Activated naive CD8-positive, alpha-beta T cell treated with anti-CD3 and anti-CD28 coated beads, Interleukin-2, amount 50 U/mL, for 16 hours (primary cell): ENCODE data around the gene IL17F.
A peak's percentile ranks its signal among the peaks of the same experiment; 100 is the strongest.
"Not testable (repeated sequence)": the region's sequence is repeated elsewhere in the genome, so short reads cannot be mapped to it uniquely, and the experiment has no call there.

Source experiments
- DNase-seq: peaks from one replicate; pipeline ENCODE4 v3.0.0-alpha.2; 2020; ENCODE audit warnings: low read depth, low spot score

IL17F gene

GRCh38 chr6:52245425-52245824, 1.1 kb upstream of the IL17F start:
- DNase-seq, result no peak

- DNase-seq, result no peak
Observed at GRCh38 chr6:52243282-52243893, 912 bp downstream of the IL17F start.

DNA sequence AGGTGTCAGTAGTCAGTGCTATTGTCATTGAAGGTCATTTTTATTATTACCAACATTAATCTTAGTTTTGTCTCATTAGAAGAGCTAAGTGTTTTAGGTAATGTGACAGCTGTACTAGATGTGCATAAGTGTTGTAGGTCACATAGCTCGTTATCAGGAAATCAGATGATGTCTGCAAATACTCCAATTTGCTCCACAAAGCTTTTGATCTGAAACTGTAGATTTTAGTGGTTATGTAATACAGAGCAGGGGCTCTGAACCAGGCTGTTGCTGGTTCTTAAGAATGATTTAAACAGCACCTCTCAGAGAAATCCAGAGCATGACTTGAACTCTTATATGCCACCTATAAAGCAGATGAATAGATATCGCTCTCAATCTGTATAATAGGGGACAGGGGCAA, 2.5 kb downstream of the IL17F start:
- DNase-seq, result no peak

GRCh38 chr6:52233975-52234823, 10.1 kb downstream of the IL17F start:
- DNase-seq, result no peak

DNA sequence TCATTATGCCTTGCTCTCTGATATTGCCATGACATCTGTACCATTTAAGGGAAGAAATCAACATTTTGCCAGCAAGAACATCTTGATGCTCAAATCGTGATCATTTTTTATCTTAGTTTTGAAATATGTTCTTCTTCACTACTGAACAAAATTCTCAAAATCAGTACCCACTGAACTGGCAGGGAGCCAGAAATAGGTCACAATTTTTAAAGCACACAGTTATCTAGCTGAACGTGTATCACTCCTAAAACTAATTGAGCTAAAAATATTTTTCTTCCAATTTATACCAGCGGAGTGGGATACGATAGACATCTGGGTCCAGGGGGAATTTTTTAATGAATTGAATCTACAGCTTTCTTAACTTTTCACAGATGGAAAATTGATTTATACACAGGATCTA, 11.3 kb downstream of the IL17F start:
- no peak for DNase-seq

GRCh38 chr6:52231406-52232127, 12.7 kb downstream of the IL17F start:
- no peak for DNase-seq

- no peak for DNase-seq
Observed at GRCh38 chr6:52230685-52231084, 13.6 kb downstream of the IL17F start.

DNA sequence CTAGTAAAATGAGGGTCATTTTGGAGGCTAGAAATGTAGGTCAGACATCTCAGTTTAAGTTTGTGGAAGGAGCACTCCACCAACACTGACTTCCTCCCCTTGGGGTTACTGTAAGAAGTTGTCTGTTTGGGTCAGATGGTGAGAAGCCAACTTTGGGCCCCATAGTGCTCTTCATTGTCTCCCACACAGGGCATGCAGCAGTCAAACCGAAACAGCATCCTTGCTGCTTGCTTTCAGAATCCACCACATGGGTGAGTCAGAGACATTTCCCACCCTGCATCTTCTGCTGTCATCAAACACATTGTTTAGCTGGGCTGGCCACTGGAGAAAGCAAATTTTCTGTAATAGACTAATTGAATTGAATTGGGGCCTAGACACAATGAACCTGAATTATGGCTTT, 16.8 kb downstream of the IL17F start:
- peak; percentile 9 for DNase-seq

DNA sequence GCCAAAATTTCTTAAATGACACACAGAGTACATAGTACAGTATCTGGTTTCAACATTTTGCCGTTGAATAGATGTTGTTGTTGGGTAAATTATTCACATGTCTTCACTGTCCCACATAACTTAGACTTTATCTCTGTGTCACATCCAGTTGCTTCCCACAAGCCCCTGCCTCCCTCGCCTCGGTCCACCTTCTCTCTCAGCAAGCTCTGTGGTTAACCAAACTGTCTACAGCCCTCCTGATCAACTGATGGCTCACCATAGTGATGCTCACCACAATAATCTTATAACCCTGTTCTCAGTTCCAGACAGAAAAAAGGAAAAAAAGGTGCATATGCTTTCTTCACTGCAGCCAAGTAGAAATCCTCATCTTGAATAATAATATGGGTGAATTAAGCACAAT, 23.0 kb downstream of the IL17F start:
- DNase-seq, result no peak

GRCh38 chr6:52217761-52218160, 26.5 kb downstream of the IL17F start:
- no peak for DNase-seq

- no peak for DNase-seq
Observed at GRCh38 chr6:52216932-52217575, 27.2 kb downstream of the IL17F start.

DNA sequence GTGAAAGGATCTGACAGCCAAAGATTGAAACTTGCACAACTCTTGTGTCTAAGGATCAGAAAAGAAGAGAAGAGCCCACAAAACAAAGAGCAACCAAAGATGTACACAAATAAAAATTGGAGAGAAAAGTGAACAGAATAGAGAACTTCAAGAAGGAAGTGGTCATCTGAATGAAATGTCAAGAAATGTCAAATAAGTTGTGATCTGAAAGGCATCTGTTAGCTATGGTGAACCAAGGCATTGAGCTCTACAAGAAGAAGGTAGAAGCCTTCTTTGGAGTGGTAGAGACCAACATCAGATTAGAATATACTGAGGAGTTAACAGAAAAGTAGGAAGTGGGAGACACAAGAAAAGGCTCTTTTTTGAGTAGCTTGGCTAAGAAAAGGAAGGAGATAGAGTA, 28.5 kb downstream of the IL17F start:
- DNase-seq, result no peak

GRCh38 chr6:52213127-52213526, 31.2 kb downstream of the IL17F start:
- no peak for DNase-seq

DNA sequence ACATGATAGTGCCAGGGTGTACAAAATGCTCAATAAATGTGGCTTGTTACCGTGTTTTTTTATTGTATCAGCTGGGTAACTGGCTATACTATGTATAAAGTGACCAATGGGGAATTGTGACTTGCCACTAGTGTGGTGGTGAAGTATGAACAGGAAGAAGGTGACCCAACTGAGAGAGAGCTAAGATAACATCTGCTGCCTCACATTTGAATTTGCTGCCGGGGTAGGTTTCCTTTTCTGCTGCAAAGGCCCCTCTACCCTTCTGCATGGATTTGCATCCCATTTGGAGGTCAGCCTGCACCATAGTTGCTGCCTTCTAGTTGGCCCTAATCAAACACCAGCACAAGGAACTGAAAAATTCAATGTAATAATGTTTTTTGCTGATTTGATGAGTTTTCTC, 34.1 kb downstream of the IL17F start:
- no peak for DNase-seq

DNA sequence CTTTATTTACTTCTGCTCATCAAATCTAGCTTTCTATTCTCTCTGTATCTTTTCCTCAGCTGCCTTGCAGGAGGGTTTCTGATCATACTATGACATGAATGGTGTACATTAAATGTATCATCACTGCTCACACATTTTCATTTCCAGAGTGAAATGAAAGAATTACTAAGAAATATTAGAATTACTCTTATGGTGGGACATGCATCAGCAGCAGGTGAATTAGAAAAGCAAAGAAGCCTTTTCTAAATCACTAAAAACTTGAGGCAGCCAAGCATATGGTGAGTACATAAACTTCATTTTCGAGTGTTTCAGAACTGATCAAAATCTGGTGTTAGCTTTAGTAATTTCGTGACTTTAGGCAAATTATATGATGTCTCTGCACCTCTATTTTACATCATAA, 34.5 kb downstream of the IL17F start:
- no peak for DNase-seq

GRCh38 chr6:52208612-52209011, 35.7 kb downstream of the IL17F start:
- DNase-seq, result no peak

- no peak for DNase-seq
Observed at GRCh38 chr6:52207066-52207465, 37.2 kb downstream of the IL17F start.

DNA sequence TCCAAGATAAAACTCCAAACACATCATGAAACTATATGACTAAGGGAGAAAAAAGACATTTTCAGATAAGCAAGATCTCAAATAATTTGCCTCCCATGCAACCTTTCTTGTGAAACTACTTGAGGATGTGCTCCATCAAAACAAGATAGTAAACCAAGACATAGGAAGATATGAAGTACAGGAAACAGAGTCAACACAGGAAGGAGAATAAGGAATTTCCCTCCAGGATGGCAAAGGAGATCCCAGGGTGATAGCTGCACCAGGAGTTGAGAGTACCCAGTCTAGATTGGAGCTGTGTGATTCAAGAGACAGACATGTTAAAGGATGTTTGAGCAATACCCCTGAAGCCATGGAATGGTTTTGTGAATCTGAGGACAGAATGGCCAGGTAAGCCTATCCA, 42.8 kb downstream of the IL17F start:
- no peak for DNase-seq

GRCh38 chr6:52201046-52201445, 43.3 kb downstream of the IL17F start:
- DNase-seq, result no peak

- DNase-seq, result not testable (repeated sequence)
Observed at GRCh38 chr6:52200088-52200487, 44.2 kb downstream of the IL17F start.

DNA sequence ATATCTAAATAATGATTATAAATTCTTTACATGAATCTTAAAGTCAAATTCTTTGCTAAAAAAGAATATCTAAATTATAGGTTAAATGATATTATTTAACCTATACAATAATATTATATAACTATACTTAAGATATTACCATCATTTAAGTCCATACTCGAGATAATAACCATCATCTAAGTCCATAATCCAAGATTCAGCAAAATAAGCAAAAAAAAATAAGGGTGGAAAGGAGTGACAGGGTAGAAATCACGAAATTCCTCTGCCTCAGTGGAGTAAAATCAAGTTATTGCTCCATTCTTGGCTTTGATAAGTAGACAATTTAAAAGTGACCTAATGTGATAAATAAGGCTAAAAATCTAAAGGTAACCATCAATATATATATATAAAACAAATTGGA, 48.4 kb downstream of the IL17F start:
- DNase-seq, result no peak

DNA sequence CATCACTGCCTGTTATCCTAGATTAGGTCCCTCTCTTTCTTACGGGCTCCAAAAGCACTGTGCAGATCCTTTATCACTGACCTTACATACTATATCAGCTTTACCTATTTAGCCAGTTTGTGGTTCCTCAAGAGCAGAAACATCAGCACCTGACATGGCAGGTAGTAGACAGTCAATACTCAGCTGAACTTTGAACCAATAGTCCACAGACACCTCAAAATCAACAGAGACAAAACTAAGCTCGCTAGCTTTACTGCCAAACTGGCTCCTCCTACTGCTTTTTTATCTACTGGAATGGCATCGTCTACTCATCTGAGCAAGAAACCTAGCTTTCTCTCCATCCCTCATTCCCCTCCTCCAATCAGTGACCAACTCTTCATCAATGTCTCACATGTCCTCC, 52.5 kb downstream of the IL17F start:
- DNase-seq, result no peak
